NCI-H146 treated with DMSO at 0.1 percent for 48 hours (cell line): ENCODE data around the gene MLX.

Experiments
- DNase-seq: peaks from one replicate; lab custom pipeline; 2025; ENCODE audit not compliant: unreplicated experiment; lab: John Stamatoyannopoulos, UW

MLX gene

DNA sequence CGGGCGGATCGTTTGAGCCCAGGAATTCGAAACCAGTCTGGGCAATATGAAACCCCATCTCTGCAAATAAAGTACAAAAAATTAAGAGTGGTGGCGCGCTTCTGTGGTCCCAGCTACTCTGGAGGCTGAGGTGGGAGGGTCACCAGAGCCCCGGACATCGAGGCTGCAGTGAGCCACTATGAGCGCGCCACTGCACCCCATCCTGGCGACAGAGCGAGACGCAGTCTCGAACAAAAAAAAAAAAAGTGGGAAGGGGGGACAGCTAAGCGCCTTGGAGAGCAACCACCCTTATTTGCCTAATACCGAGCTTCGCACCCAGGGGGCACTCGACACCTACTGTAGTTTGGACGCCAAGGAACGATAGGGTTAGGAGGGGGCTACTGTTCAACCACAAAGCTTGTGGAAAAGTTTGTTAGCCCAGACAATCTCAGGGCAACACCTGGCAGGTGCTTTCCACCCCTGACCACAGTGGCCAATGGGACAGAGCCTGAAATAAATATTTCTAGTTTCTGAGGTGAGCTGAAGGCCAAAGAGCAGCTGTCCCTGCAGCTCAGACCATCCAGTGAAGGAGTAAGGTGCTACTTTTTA lies 11.5 kb downstream of the MLX start:
- peak; percentile 68 for DNase-seq

DNA sequence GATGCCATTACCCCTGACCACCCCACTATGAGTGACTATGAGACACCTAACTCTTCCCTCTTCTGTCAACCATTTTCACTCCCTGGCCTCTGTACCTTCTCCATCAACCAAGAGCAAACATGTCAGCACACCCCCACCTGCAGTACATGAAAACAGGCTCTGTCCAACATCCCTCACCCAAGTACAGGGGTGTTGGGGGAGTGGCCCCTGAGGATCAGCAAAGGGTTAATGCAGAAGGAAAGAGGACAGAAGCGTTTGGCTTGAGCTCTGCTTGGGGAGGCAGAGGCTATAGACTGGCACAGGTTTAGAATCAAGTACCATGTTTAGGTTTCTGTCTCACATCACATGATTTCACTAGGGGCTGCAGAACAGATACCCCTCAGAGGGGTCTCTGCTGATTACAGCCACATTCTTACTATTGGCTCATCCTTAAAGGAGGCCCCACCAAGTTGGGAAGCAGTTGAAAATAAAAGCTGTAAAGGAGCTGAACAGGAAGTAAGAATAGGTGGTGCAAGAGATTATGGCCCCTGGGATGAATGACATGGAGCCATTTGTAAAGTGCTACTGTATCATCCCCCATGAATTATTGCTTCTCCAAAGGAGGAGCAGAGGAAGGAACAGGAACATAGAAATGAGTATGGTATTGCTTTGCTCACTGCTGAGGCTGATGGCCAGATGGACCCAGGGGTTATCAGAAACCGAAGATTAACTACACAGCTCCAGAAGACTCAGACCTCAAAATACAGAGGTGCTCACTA lies 13.1 kb downstream of the MLX start:
- DNase-seq, result no peak

DNA sequence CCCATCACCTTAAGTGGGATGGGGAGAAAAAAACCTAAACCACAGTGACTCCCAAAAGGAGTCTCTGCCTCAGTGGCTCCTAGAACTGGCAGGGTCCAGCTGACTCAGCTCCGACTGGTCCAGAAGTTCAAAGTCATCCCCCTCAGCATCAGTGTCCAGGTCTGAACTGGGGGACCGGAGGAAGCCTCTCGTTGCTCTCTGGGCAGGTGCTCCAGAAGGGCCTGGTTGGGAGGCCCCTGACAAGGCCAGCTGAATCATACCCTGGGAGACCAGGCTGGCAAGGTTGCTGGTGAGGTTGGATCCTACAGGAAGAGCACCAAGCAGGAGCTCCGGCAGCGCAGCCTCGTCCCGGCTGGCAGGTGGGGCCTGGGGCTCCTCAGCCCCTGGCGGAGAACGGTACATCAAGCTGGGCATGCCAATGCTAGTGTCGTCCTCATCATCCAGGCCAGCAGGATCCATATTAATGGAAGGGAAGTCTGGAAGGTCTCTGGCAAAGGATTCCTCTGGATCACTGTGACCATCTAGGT lies 14.9 kb downstream of the MLX start:
- no peak for DNase-seq

DNA sequence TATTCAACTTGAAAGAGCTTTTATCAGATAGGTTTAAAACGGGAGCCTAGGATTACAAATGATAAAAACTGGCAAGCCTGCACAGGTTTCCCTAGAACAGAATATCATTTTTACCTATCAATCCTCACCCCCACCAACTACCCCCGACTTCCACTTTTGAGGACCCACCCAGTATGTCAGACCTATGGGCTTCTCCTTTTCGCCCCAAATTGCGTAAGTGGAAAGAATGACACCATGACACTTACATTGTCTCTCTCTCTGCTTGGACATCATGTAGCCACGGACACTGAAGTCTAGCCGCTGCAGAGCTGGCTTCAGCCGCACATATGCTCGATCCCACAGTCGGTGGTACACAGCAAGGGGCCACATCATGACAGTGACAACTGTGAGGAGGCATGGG lies 18.0 kb downstream of the MLX start:
- no peak for DNase-seq

DNA sequence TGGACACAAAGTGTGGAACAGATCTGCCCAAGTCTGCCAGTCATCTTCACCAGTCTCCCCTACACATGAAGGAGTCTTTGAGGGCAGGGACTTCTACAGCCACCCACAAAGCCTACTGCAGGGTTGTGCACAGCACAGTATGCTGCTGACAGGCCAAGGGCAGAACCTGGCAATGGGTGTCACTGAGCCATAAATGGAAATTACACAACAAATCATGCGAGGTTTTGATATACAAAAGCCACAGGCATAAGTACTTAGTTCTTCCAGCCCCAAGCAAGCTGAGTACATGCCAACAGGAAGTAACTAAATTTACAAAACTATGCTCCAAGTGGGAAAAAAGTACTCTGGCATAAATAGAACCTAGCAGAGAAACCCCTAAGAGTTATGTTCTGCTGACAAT lies 18.5 kb downstream of the MLX start:
- no peak for DNase-seq

DNA sequence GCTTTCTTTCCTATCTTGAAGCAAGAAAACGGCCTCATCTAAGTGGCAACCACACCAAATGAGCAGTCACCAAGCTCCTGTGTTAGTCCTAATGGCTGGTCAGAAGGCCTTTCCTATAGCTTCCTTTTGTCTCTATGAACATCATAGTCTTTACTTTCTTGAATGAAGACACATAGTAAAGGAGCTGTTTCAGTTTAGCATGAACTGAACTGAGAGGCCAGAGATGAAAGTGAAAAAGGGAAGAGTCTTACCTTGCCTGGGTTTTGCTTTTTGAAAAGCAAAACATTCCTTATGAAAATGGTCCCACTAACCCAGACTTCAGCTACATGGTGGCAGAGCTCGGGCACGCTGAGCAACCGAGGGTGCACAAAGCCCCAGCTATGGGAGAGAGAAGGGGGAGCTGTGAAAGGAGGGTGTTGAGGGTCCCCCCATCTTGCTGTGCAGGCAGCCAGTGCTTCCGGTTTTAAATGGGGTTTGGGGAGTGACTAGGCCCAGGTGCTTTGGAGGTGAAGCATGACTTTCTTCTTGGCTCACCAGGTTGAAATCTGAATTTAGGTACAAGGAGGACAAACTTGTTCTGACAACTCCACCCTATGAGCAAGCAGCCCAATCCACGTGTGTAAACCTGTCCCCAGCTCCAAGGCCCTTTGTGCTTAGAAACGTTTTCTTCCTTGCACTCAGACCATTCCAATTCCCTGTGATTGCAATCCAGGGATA lies 19.8 kb downstream of the MLX start:
- no peak for DNase-seq

DNA sequence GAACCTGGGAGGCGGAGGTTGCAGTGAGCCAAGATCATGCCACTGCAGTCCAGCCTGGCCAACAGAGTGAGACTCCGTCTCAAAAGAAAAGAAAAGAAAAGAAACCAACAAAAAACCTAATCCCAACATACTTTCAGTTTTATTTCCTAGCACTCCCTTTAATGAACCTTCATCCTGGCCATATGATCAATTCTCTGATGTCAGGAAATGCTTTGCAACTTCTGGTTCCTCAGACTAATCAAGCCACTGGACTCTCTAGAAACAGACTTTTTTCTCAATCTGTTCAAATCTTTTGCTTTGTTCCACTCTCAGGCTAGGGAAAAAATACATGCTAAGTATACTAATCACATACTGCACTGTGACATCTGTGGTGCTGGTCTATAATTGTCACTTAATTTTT lies 24.0 kb downstream of the MLX start:
- no peak for DNase-seq

DNA sequence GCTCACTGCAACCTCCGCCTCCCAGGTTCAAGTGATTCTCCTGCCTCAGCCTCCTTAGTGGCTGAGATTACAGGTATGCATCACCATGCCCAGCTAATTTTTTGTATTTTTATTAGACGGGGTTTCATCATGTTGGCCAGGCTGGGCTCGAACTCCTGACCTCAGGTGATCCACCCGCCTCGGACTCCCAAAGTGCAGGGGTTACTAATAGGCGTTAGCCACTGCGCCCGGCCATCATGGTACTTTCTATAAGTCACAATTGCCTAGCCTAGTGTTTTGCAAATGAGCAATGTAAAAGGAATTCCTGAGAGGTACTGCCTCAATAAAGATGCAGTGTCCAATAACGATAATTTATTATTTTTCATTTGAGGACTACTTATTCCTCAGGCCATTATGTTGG lies 24.5 kb downstream of the MLX start:
- no peak for DNase-seq

DNA sequence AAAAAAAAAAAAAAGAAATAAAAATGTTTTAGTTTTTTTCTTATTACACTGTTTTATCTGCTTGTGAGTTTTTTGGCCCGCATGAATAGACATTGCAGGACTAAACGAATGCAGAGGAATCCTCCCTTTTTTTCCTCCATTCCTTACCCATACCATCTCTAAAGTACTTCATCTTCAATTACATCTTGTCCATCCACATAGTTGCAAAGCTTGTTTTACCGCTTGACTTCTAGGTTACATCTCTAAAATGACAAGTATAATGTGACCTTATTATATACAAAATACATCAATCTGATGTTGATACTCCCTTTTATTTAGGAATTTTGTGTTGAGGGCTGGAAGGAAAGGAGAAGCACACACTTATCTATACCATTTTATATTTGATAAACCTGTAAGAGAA lies 29.5 kb downstream of the MLX start:
- no peak for DNase-seq

DNA sequence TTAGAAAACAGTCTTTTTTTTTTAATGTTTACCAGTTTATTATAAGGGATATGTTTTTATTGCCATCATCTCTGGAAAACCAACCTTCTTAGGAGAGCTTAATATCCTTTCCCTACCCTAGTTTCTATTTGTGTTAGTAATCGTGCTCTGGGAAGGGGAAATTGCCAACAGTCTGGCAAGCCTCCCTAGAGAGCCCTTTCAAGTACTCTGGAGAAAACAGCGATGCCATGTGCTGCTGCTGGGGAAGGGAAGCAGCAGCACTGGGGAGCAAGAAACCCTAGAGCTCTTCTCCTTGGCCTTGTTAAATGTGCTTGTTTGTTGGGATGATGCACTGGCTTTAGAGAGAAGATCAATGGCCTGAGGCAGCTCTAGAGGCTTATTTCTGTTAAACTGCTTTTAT lies 32.0 kb downstream of the MLX start:
- no peak for DNase-seq

DNA sequence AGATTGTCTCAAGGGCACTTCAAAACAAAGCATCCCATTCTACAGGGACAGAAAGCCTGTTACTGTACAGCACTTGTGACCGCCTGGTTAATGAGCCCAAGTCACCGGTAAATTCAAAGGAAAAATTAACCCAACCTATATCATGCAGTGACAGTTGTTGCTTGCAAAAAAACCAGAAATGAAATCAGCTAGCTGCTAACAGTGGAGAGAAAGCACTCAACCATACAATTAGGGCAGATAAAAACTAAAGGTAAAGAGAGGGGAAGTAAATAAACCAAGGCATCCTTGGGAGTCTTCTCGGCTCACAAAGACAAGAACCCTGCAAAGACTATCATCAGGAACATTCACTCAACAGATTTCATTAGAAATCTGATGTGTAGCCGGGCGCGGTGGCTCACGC lies 36.4 kb downstream of the MLX start:
- no peak for DNase-seq

DNA sequence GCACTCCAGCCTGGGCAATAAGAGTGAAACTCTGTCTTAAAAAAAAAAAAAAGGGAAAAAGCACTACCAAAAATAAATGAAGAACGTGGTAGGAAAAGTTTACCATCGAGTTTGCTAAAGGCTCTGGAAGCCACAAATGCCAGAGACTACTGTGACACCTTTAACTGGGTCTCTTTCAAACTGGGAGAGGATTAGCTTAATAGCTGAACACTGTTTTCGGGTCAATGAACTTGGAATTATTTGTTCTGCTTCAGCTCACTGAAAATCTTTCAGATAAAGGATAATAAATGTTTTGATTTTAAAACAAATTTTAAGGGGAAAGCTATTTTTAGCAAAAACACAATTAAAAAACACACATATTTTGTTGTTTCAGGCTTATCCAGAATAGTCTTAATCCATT lies 40.9 kb downstream of the MLX start:
- no peak for DNase-seq

DNA sequence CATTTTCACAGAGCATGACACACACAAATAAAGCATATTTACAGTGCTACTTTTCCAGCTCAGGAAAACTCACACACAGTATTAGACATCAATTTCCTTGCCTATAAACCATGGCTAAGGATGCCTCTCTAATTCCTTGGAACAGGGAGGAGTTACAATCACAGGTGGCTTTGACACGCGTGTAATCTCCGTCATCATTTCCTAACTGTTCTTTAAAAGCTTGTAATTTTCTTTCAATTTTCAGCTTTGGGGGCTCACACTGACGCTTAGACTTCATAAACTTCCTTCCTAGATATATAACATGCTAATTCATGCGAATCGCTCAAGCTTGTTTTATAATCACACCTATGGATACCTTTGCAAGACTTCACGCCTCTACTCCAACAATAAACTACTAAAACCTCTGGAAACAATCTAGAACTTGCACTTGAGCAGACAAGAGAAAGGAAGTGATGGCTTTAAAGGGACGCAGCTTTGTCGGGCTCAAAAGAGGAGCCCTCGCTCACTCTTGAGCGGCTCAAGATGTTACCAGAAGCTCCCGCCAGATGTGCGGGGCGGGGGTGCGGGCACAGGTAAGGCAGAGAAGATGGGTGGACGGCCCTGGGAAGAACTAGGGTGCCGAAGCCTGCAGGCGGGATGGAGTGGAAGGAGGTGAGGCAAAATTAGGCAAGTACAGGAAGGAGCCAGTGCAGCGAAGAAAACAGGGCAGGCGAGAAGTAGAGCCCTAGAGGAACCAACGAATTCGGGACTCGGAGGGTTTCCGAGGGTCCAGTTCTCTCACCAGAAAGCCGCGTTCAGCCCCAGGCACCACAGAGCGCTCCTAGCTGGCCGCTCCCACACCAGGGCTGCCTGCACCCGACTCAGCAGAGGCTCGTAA lies 41.6 kb downstream of the MLX start:
- DNase-seq, result peak; percentile 0

DNA sequence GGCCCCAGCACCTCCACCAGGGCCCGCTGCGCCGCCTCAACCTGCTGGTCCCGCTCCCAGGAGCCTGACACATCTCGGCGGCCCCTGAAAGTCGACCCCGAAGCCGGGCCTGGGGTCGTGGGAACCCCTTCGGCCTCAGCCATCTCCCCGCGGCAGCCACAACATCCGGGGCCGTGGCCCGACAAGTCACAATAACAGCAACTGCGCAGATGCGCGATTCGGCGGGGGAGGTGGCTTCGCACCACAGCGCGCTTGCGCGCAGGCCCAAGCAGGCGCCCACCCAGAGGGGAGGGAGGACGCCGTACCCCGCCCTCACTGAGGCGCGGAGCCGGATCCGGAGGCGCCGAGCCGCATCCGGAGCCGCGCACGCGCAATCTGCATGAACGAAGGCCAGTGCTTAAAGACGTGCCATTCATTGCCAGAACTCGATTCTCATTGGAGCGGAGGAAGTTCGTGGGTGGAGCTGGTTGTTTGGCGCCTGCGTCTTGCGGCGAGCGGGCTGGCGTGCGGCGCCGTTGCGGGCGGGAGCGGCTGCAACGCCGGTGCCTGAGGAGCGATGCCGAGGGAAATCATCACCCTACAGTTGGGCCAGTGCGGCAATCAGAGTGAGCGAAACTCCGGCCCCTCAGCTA lies 42.4 kb downstream of the MLX start, which contains the start of the genes RETREG3 and TUBG1:
RETREG3 (minus strand) TSS at position 193 of the 632 bp plus-strand sequence; CDS start at position 143, 50 bp downstream.
TUBG1 (plus strand) TSS at position 502 of the 632 bp plus-strand sequence; CDS start at position 557, 55 bp downstream.
- peak; percentile 97 for DNase-seq

DNA sequence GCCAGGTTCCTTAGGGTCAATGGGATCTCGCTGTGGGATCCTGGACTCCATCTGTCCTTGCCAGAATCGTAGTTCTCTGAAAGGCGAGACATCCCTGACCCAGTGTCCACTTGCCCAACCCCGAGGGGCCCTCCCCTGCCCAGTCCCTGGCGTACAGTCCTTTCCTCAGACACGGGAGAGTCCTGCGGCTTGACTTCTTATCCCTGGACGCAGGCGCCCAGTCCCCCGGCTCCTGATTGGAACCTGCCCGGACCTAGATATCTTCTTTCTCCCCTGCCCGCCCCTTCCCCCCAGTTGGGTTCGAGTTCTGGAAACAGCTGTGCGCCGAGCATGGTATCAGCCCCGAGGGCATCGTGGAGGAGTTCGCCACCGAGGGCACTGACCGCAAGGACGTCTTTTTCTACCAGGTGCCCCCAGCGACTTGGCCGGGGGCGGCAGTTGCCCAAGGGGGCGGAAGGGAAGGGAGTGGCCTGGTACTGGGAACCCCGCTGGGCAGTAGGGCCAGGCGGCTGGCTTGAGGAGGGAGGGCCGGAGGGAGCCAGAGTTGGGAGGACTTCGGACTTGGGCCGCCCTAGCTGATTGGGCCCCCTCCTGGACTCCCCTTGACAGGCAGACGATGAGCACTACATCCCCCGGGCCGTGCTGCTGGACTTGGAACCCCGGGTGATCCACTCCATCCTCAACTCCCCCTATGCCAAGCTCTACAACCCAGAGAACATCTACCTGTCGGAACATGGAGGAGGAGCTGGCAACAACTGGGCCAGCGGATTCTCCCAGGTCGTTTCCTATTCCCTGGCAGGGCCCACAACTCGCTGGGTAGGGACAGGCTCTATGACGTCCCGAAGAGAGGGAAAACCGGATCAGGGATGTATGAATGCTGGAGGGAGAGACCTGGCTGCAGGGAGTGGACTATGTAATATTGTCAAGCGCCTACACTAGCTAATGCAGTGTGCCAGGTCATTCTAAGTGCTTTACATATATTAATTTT lies 43.2 kb downstream of the MLX start:
- DNase-seq, result peak; percentile 35

DNA sequence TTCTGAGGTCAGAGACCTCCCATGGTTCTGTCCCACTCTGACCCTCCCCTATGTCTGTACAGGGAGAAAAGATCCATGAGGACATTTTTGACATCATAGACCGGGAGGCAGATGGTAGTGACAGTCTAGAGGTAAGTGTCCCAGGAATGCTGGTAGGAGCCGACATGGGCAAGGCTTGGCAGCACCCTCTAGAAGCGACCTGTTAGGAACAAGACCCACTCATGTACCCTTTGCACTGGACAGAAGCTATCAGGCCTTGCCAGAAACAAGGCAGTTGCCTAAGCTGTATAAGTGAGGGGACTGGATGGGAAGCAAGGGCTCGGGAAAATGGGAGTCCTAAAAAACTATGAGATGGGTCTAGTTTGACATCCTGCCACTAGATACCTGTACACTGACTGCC lies 45.1 kb downstream of the MLX start:
- DNase-seq, result no peak

DNA sequence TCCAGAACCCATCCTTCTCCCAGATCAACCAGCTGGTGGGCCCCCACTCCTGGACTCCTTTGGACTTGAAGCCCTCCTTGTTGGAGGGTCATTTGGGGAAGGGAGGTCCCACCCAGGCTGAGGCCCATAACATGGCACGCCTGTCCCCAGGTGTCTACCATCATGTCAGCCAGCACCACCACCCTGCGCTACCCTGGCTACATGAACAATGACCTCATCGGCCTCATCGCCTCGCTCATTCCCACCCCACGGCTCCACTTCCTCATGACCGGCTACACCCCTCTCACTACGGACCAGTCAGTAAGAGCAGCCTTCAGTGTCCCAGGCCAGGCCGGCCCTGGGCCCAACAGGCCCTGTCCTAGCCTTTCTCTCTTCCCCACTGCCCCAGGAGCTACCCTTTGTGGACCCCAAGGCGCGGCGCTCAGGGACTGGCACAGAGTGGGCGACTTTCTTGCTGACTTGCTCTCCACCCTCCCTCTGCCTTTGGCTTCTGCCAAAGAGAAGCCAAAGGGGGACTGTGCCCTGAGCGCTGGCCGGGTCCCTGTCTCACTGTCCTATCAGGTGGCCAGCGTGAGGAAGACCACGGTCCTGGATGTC lies 46.9 kb downstream of the MLX start:
- DNase-seq, result no peak

DNA sequence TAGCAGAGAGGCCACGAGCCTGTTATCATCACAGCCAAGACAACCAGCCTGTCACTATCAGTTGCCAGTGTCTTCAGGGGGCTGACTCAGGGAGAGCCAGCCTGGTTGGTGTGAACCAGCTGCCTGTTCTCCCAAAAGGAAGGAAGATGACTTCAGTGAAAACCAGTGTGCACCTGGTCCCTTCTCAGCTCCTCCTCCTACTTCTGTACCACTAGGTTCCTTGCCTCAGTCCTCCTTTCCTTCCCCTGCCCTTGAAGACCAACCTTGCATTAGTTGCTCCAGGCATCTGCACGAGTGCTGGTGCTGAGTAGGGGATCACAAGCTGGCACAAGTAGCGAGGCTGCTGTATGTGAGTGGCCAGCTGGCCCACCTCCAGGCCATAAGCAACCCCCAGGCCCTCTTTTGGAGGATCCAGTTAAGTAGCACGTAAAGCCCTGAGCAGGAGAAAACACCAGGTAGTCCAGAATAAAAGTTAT lies 51.1 kb downstream of the MLX start:
- DNase-seq, result no peak
